IMR-90 (cell line): ENCODE results near the gene GMPR. TPM values are rescaled to one million over a fixed set of nuclear protein-coding genes. Genes with fewer than 3 reads are reported as not detected.

Source experiments
- ATAC-seq: fragments of 200-7000 bp; cut with Tn5 transposase; 2 replicates; pipeline ENCODE4 v1.9.1; 2020; ENCODE audit warnings: low read depth, mild to moderate bottlenecking, moderate library complexity
- BruUV-seq: library from RNA; stranded (reverse); fragments of 400-500 nt; replicated peaks from 2 replicates; lab custom pipeline; 2021; lab: Mats Ljungman, UMichigan
- CTCF ChIA-PET: fragments of 300-600 bp; formaldehyde crosslinking; extraction: SDS; loops from one replicate; lab custom pipeline; 2021; ENCODE audit warnings: antibody characterized with exemption; lab: Yijun Ruan, JAX
- POLR2A ChIA-PET: fragments of 300-600 bp; sonication (Branson Sonifier 250); formaldehyde crosslinking; loops from one replicate; lab custom pipeline; 2022; ENCODE audit warnings: antibody characterized with exemption; ENCODE audit not compliant: unreplicated experiment; lab: Charles Lee
- DNase-seq: peaks from one replicate; pipeline ENCODE4 v3.0.0; 2013
- H2AFZ ChIP-seq: replicated peaks from 2 replicates; pipeline ENCODE3; 2013; ENCODE audit warnings: low read length, mild to moderate bottlenecking; ENCODE audit not compliant: poor library complexity
- H2AK5ac ChIP-seq: 2 replicates; pipeline ENCODE4 v1.6.1; 2013; ENCODE audit warnings: low read depth, low read length, inconsistent platforms
- H2AK9ac ChIP-seq: replicated peaks from 2 replicates; pipeline ENCODE3; 2013; ENCODE audit warnings: mild to moderate bottlenecking, low read depth, low read length, moderate library complexity; ENCODE audit not compliant: poor library complexity
- H2BK120ac ChIP-seq: 2 replicates; pipeline ENCODE4 v1.6.1; 2013; ENCODE audit warnings: low read depth, low read length, inconsistent platforms
- H2BK15ac ChIP-seq: 3 replicates; pipeline ENCODE4 v1.6.1; 2013; ENCODE audit warnings: low read depth, low read length, inconsistent platforms
- H2BK20ac ChIP-seq: 2 replicates; pipeline ENCODE4 v1.6.1; 2013; ENCODE audit warnings: low read depth, mild to moderate bottlenecking, inconsistent platforms, low read length, moderate library complexity
- H2BK5ac ChIP-seq: 2 replicates; pipeline ENCODE4 v1.6.1; 2013; ENCODE audit warnings: mild to moderate bottlenecking, low read depth, low read length, inconsistent platforms; ENCODE audit not compliant: poor library complexity, severe bottlenecking
- H3K14ac ChIP-seq: replicated peaks from 2 replicates; pipeline ENCODE4 v1.6.1; 2013; ENCODE audit warnings: low read depth, low read length, inconsistent platforms
- H3K18ac ChIP-seq: 2 replicates; pipeline ENCODE4 v1.6.1; 2013; ENCODE audit warnings: low read depth, low read length, control low read depth
- H3K23ac ChIP-seq: 2 replicates; pipeline ENCODE4 v1.6.1; 2013; ENCODE audit warnings: low read depth, low read length, inconsistent platforms
- H3K27ac ChIP-seq: 2 replicates; pipeline ENCODE4 v1.5.1; 2013; ENCODE audit warnings: mild to moderate bottlenecking, control low read depth, low read length; ENCODE audit not compliant: insufficient read depth
- H3K27me3 ChIP-seq: 2 replicates; pipeline ENCODE4 v1.6.1; 2013; ENCODE audit warnings: low read length; ENCODE audit not compliant: control insufficient read depth, insufficient read depth
- H3K36me3 ChIP-seq: 2 replicates; pipeline ENCODE4 v1.6.1; 2013; ENCODE audit warnings: low read length, mixed read lengths; ENCODE audit not compliant: control insufficient read depth, insufficient read depth
- H3K4ac ChIP-seq: 2 replicates; pipeline ENCODE4 v1.6.1; 2013; ENCODE audit warnings: low read depth, low read length, inconsistent platforms
- H3K4me1 ChIP-seq: 2 replicates; pipeline ENCODE4 v1.6.1; 2013; ENCODE audit warnings: low read length, mixed read lengths; ENCODE audit not compliant: control insufficient read depth, insufficient read depth
- H3K4me2 ChIP-seq: 2 replicates; pipeline ENCODE4 v1.6.1; 2013; ENCODE audit warnings: low read depth, mild to moderate bottlenecking, control low read depth, low read length, moderate library complexity
- H3K4me3 ChIP-seq: 2 replicates; pipeline ENCODE4 v1.5.1; 2013; ENCODE audit warnings: low read depth, mild to moderate bottlenecking, control low read depth, low read length, moderate library complexity; ENCODE audit not compliant: insufficient read depth
- H3K56ac ChIP-seq: 2 replicates; pipeline ENCODE4 v1.6.1; 2013; ENCODE audit warnings: low read length, inconsistent platforms; ENCODE audit not compliant: insufficient read depth; ENCODE audit errors: extremely low read depth
- H3K79me1 ChIP-seq, 2 experiments: 2 replicates each; pipeline ENCODE4 v1.6.1; 2013; ENCODE audit warnings: low read length in 2 of 2, inconsistent platforms in 1 of 2, low read depth in 1 of 2
- H3K9ac ChIP-seq: 2 replicates; pipeline ENCODE4 v1.6.1; 2013; ENCODE audit warnings: low read depth, low read length, control low read depth
- H3K9me1 ChIP-seq: 2 replicates; pipeline ENCODE4 v1.6.1; 2013; ENCODE audit warnings: low read length, inconsistent platforms; ENCODE audit not compliant: insufficient read depth
- H3K9me3 ChIP-seq: 2 replicates; pipeline ENCODE4 v1.6.1; 2013; ENCODE audit warnings: low read length; ENCODE audit not compliant: control insufficient read depth, insufficient read depth
- H4K20me1 ChIP-seq: 2 replicates; pipeline ENCODE4 v1.6.1; 2013; ENCODE audit warnings: low read length, inconsistent platforms; ENCODE audit not compliant: insufficient read depth
- H4K5ac ChIP-seq: 2 replicates; pipeline ENCODE4 v1.6.1; 2013; ENCODE audit warnings: mild to moderate bottlenecking, low read depth, low read length, control low read depth
- H4K8ac ChIP-seq, 2 experiments: 2 replicates each; pipeline ENCODE4 v1.6.1; 2013; ENCODE audit warnings: low read depth in 2 of 2, low read length in 2 of 2, control low read depth in 1 of 2, inconsistent platforms in 1 of 2
- H4K91ac ChIP-seq: 2 replicates; pipeline ENCODE4 v1.6.1; 2013; ENCODE audit warnings: low read depth, low read length, inconsistent platforms; ENCODE audit not compliant: insufficient read depth
- BHLHE40 ChIP-seq: fragments of 150-350 bp; IDR thresholded peaks from 2 replicates; pipeline ENCODE4 v1.6.1; 2016; ENCODE audit warnings: mild to moderate bottlenecking, low read depth, low read length
- CEBPB ChIP-seq: IDR thresholded peaks from 2 replicates; pipeline ENCODE4 v1.6.1; 2012; ENCODE audit warnings: low read depth, low read length, improper control_type of control experiment
- CHD1 ChIP-seq: IDR thresholded peaks from 2 replicates; pipeline ENCODE4 v1.6.1; 2012; ENCODE audit warnings: low read depth, low read length, improper control_type of control experiment
- CTCF ChIP-seq: conservative IDR thresholded peaks from 2 replicates; pipeline ENCODE4 v1.5.1; 2012; ENCODE audit warnings: mild to moderate bottlenecking, low read depth, low read length, improper control_type of control experiment
- FOS ChIP-seq: fragments of 150-350 bp; IDR thresholded peaks from 2 replicates; pipeline ENCODE4 v1.6.1; 2016; ENCODE audit warnings: low read depth, low read length
- MAFK ChIP-seq: IDR thresholded peaks from 2 replicates; pipeline ENCODE4 v1.6.1; 2012; ENCODE audit warnings: low read depth, low read length, improper control_type of control experiment
- MAZ ChIP-seq: IDR thresholded peaks from 2 replicates; pipeline ENCODE4 v1.6.1; 2012; ENCODE audit warnings: low read depth, mild to moderate bottlenecking, low read length, improper control_type of control experiment, moderate library complexity, borderline replicate concordance
- MXI1 ChIP-seq: IDR thresholded peaks from 2 replicates; pipeline ENCODE4 v1.6.1; 2012; ENCODE audit warnings: low read depth, mild to moderate bottlenecking, low read length, moderate library complexity, borderline replicate concordance
- NFE2L2 ChIP-seq: fragments of 150-350 bp; IDR thresholded peaks from 2 replicates; pipeline ENCODE4 v1.6.1; 2016; ENCODE audit warnings: low read depth, mild to moderate bottlenecking, low read length
- POLR2A ChIP-seq: IDR thresholded peaks from 2 replicates; pipeline ENCODE4 v1.6.1; 2012; ENCODE audit warnings: mild to moderate bottlenecking, low read depth, low read length
- RAD21 ChIP-seq: IDR thresholded peaks from 2 replicates; pipeline ENCODE4 v1.6.1; 2012; ENCODE audit warnings: low read length, improper control_type of control experiment
- RCOR1 ChIP-seq: IDR thresholded peaks from 2 replicates; pipeline ENCODE4 v1.6.1; 2012; ENCODE audit warnings: mild to moderate bottlenecking, low read length, improper control_type of control experiment; ENCODE audit not compliant: insufficient replicate concordance
- RFX5 ChIP-seq: IDR thresholded peaks from 2 replicates; pipeline ENCODE4 v1.8.0; 2012; ENCODE audit warnings: low read depth, mild to moderate bottlenecking, low read length, moderate library complexity
- SMC3 ChIP-seq: fragments of 150-350 bp; IDR thresholded peaks from 2 replicates; pipeline ENCODE4 v1.6.1; 2016; ENCODE audit warnings: low read depth, mild to moderate bottlenecking, antibody characterized with exemption, low read length, moderate library complexity
- USF2 ChIP-seq: fragments of 150-350 bp; IDR thresholded peaks from 2 replicates; pipeline ENCODE4 v1.6.1; 2017; ENCODE audit warnings: mild to moderate bottlenecking, antibody characterized with exemption, low read length, low read depth
- WGBS, 2 experiments: methylation state at CpG; one replicate each; pipeline versions ENCODE4 v1.1.5 to v1.1.7; 2013; ENCODE audit warnings: missing lambda C conversion rate in 2 of 2; ENCODE audit not compliant: insufficient read length in 1 of 2; ENCODE audit errors: extremely low coverage in 2 of 2; 5-methylcytosine and 5-hydroxymethylcytosine counted together
- dilution Hi-C: fragments of 300-500 bp; cut with HindIII; formaldehyde crosslinking; loops from one replicate; pipeline ENCODE4 v1.14.3; 2018; ENCODE audit warnings: low sequenced_read_pairs; ENCODE audit not compliant: unreplicated experiment
- in situ Hi-C: fragments of 300-500 bp; cut with MboI; formaldehyde crosslinking; loops from 3 replicates; pipeline ENCODE4 v1.14.3; 2019; ENCODE audit warnings: low sequenced_read_pairs, inconsistent platforms, mixed read lengths
- intact Hi-C: fragments of 100-400 bp; cut with micrococcal nuclease; formaldehyde crosslinking; loops from 2 replicates; pipeline ENCODE4 v1.10.0; 2022
- polyA plus RNA-seq, 3 experiments: library from polyadenylated mRNA; depleted of rRNA; stranded (reverse); fragments of >200 nt; gene quantifications; 2 replicates each; pipeline ENCODE4 v1.2.3, GENCODE V29; 2012; ENCODE audit warnings: low replicate concordance in 1 of 3
- total RNA-seq: library from RNA; depleted of rRNA; stranded (reverse); fragments of >200 nt; gene quantifications from 2 replicates; pipeline ENCODE4 v1.2.3, GENCODE V29; 2012
- TF ChIP-seq, protein P1 (sequence below): fragments of 150-350 bp; IDR thresholded peaks from 2 replicates; pipeline ENCODE4 v1.6.1; 2016; ENCODE audit warnings: low read depth, mild to moderate bottlenecking, low read length, moderate library complexity, borderline replicate concordance

GMPR gene
- total and polyA plus RNA-seq, 2 of the 4 experiments (the other 2 are of a cell fraction) = 6.3 to 8.6 TPM

- no peak overlapping the region for H2BK120ac ChIP-seq
- H3K9ac ChIP-seq = no peak overlapping the region
- no peaks in the 10 kb centered on the region for H3K27me3 ChIP-seq
- H3K79me1 ChIP-seq = no peaks in the 10 kb centered on the region
- WGBS, 2 experiments = no CpG with 5 or more reads among the region's 5 CpGs
- no peak overlapping the region for H2AK9ac ChIP-seq
- H3K4me2 ChIP-seq = no peak overlapping the region
- ChIA-PET POLR2A (no interaction called here), CTCF (no interaction called here)
- no peak overlapping the region for H4K91ac ChIP-seq
- no peaks in the 10 kb centered on the region for H3K36me3 ChIP-seq
- in situ Hi-C loops (no loop called here), intact Hi-C loops (no loop called here), dilution Hi-C loops (no loop called here)
- no peak overlapping the region for H3K4ac ChIP-seq
- H2BK5ac ChIP-seq = no peak overlapping the region
- no peak overlapping the region for H4K8ac ChIP-seq
- H3K56ac ChIP-seq = no peak overlapping the region
- H2AFZ ChIP-seq = no peak overlapping the region
- no TSS peak for BruUV-seq
- H3K4me1 ChIP-seq = no peaks in the 10 kb centered on the region
- ATAC-seq = no peak
- H2AK5ac ChIP-seq = no peak overlapping the region
- H3K9me1 ChIP-seq = no peaks in the 10 kb centered on the region; the same call in 1 of the 2 replicates
- TF ChIP-seq CEBPB = no peak
- TF ChIP-seq MXI1 = no peak
- TF ChIP-seq POLR2A = no peak
- TF ChIP-seq SMC3 = no peak
- TF ChIP-seq BHLHE40 = no peak
- no peak for TF ChIP-seq NFE2L2
- no peak for TF ChIP-seq USF2
- TF ChIP-seq CTCF = no peak
- TF ChIP-seq MAZ = no peak
- no peak for TF ChIP-seq RCOR1
- no peak for TF ChIP-seq CHD1
- no peak for TF ChIP-seq RAD21
- TF ChIP-seq FOS = no peak
- TF ChIP-seq, protein P1, sequence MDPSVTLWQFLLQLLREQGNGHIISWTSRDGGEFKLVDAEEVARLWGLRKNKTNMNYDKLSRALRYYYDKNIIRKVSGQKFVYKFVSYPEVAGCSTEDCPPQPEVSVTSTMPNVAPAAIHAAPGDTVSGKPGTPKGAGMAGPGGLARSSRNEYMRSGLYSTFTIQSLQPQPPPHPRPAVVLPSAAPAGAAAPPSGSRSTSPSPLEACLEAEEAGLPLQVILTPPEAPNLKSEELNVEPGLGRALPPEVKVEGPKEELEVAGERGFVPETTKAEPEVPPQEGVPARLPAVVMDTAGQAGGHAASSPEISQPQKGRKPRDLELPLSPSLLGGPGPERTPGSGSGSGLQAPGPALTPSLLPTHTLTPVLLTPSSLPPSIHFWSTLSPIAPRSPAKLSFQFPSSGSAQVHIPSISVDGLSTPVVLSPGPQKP = no peak
- TF ChIP-seq MAFK = no peak
- TF ChIP-seq RFX5 = no peak
- no peaks in the 10 kb centered on the region for H4K20me1 ChIP-seq
- no peak overlapping the region for H3K23ac ChIP-seq
- H3K18ac ChIP-seq = no peak overlapping the region
- no peak overlapping the region for H2BK20ac ChIP-seq
- DNase-seq = no peak
- no peak overlapping the region for H3K14ac ChIP-seq
- H3K9me3 ChIP-seq = no peaks in the 10 kb centered on the region
- H3K4me3 ChIP-seq = no peak overlapping the region
- no peak overlapping the region for H4K5ac ChIP-seq
- H2BK15ac ChIP-seq = no peak overlapping the region
- no peak overlapping the region for H3K27ac ChIP-seq
Measured at GRCh38 chr6:16292432-16292831, 54.0 kb downstream of the GMPR start.
